GM23338 (cell line): Measurements from ENCODE around the gene SLC66A3. TPM values are rescaled to one million over a fixed set of nuclear protein-coding genes. Genes with fewer than 3 reads are reported as not detected.

Source experiments
- ATAC-seq: fragments of 200-7000 bp; cut with Tn5 transposase; 3 replicates; pipeline ENCODE4 v1.9.1; 2020
- DNase-seq: peaks from one replicate; pipeline ENCODE4 v3.0.0-alpha.2; 2015; ENCODE audit warnings: low spot score
- H2AFZ ChIP-seq: fragments of 200-600 bp; sonication (generic); 2 replicates; pipeline ENCODE4 v1.8.0; 2016; ENCODE audit warnings: antibody characterized with exemption, mild to moderate bottlenecking, moderate library complexity
- H3F3A ChIP-seq: fragments of 200-600 bp; sonication (generic); replicated peaks from 2 replicates; pipeline ENCODE4 v1.8.0; 2017; ENCODE audit warnings: antibody characterized with exemption, mixed run types, low read depth
- H3K27ac ChIP-seq: fragments of 200-600 bp; sonication (generic); 2 replicates; pipeline ENCODE4 v1.6.1; 2016; ENCODE audit warnings: low read depth
- H3K27me3 ChIP-seq: fragments of 200-600 bp; sonication (generic); 2 replicates; pipeline ENCODE4 v1.8.0; 2016; ENCODE audit warnings: mild to moderate bottlenecking, mixed run types, moderate library complexity; ENCODE audit not compliant: insufficient read depth
- H3K36me3 ChIP-seq: fragments of 200-600 bp; sonication (generic); 2 replicates; pipeline ENCODE4 v1.8.0; 2016; ENCODE audit warnings: mild to moderate bottlenecking; ENCODE audit not compliant: insufficient read depth
- H3K4me1 ChIP-seq: fragments of 200-600 bp; sonication (generic); 2 replicates; pipeline ENCODE4 v1.8.0; 2016; ENCODE audit warnings: mild to moderate bottlenecking, moderate library complexity; ENCODE audit not compliant: insufficient read depth
- H3K4me2 ChIP-seq: fragments of 200-600 bp; sonication (generic); 2 replicates; pipeline ENCODE4 v1.7.1; 2017; ENCODE audit warnings: mixed run types
- H3K4me3 ChIP-seq: fragments of 200-600 bp; sonication (generic); 2 replicates; pipeline ENCODE4 v1.6.1; 2016; ENCODE audit warnings: mixed run types
- H3K79me2 ChIP-seq: fragments of 200-600 bp; sonication (generic); replicated peaks from 2 replicates; pipeline ENCODE4 v1.8.0; 2017; ENCODE audit warnings: mild to moderate bottlenecking; ENCODE audit not compliant: insufficient read depth
- H3K9me2 ChIP-seq: fragments of 200-600 bp; sonication (generic); 2 replicates; pipeline ENCODE4 v1.8.0; 2017; ENCODE audit not compliant: insufficient read depth
- H4K20me1 ChIP-seq: fragments of 200-600 bp; sonication (generic); replicated peaks from 2 replicates; pipeline ENCODE4 v1.8.0; 2017; ENCODE audit warnings: mild to moderate bottlenecking; ENCODE audit not compliant: insufficient read depth
- H3K27ac Mint-ChIP-seq: 2 replicates; pipeline ENCODE4 v1.8.0; 2020; ENCODE audit warnings: inconsistent platforms, mild to moderate bottlenecking, moderate library complexity, mixed read lengths
- H3K27me3 Mint-ChIP-seq: 3 replicates; pipeline ENCODE4 v1.8.0; 2022; ENCODE audit warnings: low read depth, mild to moderate bottlenecking, moderate library complexity, mixed read lengths, inconsistent platforms; ENCODE audit not compliant: insufficient read depth, poor library complexity
- H3K36me3 Mint-ChIP-seq: 3 replicates; pipeline ENCODE4 v1.8.0; 2021; ENCODE audit warnings: low read depth, mild to moderate bottlenecking, inconsistent platforms, moderate library complexity, mixed read lengths
- H3K4me1 Mint-ChIP-seq: 3 replicates; pipeline ENCODE4 v1.8.0; 2020; ENCODE audit warnings: mild to moderate bottlenecking, inconsistent platforms, mixed read lengths
- H3K4me3 Mint-ChIP-seq: 3 replicates; pipeline ENCODE4 v1.8.0; 2021; ENCODE audit warnings: moderate library complexity, mild to moderate bottlenecking, inconsistent platforms, mixed read lengths
- H3K9me3 Mint-ChIP-seq: 3 replicates; pipeline ENCODE4 v1.8.0; 2020; ENCODE audit warnings: moderate library complexity, mild to moderate bottlenecking, inconsistent platforms, mixed read lengths
- EZH2phosphoT487 ChIP-seq: fragments of 200-600 bp; sonication (generic); IDR thresholded peaks from one replicate; pipeline ENCODE4 v1.8.1; 2018; ENCODE audit warnings: antibody characterized with exemption; ENCODE audit not compliant: unreplicated experiment
- JUNB ChIP-seq: IDR thresholded peaks from one replicate; pipeline ENCODE4 v1.6.1; 2016; ENCODE audit warnings: antibody characterized with exemption; ENCODE audit not compliant: unreplicated experiment
- NANOG ChIP-seq: IDR thresholded peaks from 2 replicates; pipeline ENCODE4 v1.6.1; 2016; ENCODE audit warnings: antibody characterized with exemption, borderline replicate concordance
- POLR2AphosphoS5 ChIP-seq: IDR thresholded peaks from 2 replicates; pipeline ENCODE4 v1.6.1; 2016; ENCODE audit warnings: antibody characterized with exemption, low read depth
- REST ChIP-seq: IDR thresholded peaks from one replicate; pipeline ENCODE4 v1.6.1; 2018; ENCODE audit warnings: antibody characterized with exemption; ENCODE audit not compliant: unreplicated experiment
- STAT1 ChIP-seq: IDR thresholded peaks from one replicate; pipeline ENCODE4 v1.6.1; 2016; ENCODE audit warnings: antibody characterized with exemption; ENCODE audit not compliant: unreplicated experiment
- ZNF114 ChIP-seq: fragments of 250-450 bp; sonication (Bioruptor Pico); IDR thresholded peaks from 2 replicates; pipeline ENCODE4 v1.5.0; 2020; ENCODE audit warnings: mild to moderate bottlenecking, moderate library complexity
- ZNF331 ChIP-seq: fragments of 250-450 bp; sonication (Bioruptor Pico); IDR thresholded peaks from 2 replicates; pipeline ENCODE4 v1.5.0; 2020; ENCODE audit warnings: low read depth, mild to moderate bottlenecking, moderate library complexity
- ZNF462 ChIP-seq: fragments of 250-450 bp; sonication (Bioruptor Pico); IDR thresholded peaks from 2 replicates; pipeline ENCODE4 v1.5.0; 2020; ENCODE audit warnings: mild to moderate bottlenecking, moderate library complexity
- polyA plus RNA-seq: library from polyadenylated mRNA; unstranded; fragments of >200 nt; fragmentation: Nextera tagmentation; extraction: Ambion mirVana; gene quantifications from 2 replicates; pipeline ENCODE4 v1.2.1, GENCODE V29; 2016
- total RNA-seq: library from RNA; depleted of rRNA; stranded (reverse); fragments of >200 nt; shearing (Covaris generic); gene quantifications from 2 replicates; pipeline ENCODE4 v1.2.3, GENCODE V29; 2014
- TF ChIP-seq, protein P1 (sequence below), 2 experiments: fragments of 200-600 bp in 1 of 2; sonication (generic) in 1 of 2; conservative IDR thresholded peaks; 2 replicates each; pipeline versions ENCODE4 v1.5.1 to v1.6.1; 2016 to 2017; ENCODE audit warnings: antibody characterized with exemption in 2 of 2, low read depth in 2 of 2, mild to moderate bottlenecking in 2 of 2, moderate library complexity in 1 of 2
- TF ChIP-seq, protein P2 (sequence below): IDR thresholded peaks from 2 replicates; pipeline ENCODE4 v1.6.1; 2016; ENCODE audit warnings: antibody characterized with exemption

SLC66A3 gene
- total and polyA plus RNA-seq, 2 experiments from 2014 or later: 13.7 to 18.4 TPM

DNA sequence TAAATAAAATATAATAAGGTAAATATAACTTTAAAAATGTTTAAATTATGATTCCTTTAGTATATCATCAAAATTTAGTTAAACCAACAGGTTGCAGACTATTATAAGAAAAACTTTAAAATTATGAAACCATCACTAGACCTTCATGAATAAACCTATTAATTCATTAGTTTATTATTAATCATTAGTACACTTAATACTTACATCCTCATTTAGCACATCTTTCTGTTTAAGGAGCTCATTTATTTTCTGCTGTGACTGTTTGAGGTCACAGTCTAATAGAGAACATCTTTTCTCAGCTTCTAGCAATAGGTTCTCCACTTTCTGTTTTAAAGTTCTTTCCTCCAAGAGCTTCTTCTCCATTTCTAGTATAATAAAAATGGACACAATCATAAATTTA, 52.8 kb downstream of the SLC66A3 start:
- no peak for TF ChIP-seq NANOG
- no peak for TF ChIP-seq EZH2phosphoT487
- no peak for TF ChIP-seq ZNF114 (CRISPR knock-in tag)
- TF ChIP-seq STAT1: no peak
- no peak for TF ChIP-seq JUNB
- TF ChIP-seq POLR2AphosphoS5: no peak
- TF ChIP-seq ZNF462 (CRISPR knock-in tag): no peak
- TF ChIP-seq REST: no peak
- TF ChIP-seq, protein P1, sequence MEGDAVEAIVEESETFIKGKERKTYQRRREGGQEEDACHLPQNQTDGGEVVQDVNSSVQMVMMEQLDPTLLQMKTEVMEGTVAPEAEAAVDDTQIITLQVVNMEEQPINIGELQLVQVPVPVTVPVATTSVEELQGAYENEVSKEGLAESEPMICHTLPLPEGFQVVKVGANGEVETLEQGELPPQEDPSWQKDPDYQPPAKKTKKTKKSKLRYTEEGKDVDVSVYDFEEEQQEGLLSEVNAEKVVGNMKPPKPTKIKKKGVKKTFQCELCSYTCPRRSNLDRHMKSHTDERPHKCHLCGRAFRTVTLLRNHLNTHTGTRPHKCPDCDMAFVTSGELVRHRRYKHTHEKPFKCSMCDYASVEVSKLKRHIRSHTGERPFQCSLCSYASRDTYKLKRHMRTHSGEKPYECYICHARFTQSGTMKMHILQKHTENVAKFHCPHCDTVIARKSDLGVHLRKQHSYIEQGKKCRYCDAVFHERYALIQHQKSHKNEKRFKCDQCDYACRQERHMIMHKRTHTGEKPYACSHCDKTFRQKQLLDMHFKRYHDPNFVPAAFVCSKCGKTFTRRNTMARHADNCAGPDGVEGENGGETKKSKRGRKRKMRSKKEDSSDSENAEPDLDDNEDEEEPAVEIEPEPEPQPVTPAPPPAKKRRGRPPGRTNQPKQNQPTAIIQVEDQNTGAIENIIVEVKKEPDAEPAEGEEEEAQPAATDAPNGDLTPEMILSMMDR (conservative IDR thresholded peaks at IDR 0.05; ENCODE audit: low read depth in 2 of 2): no peak
- no peak for TF ChIP-seq ZNF331 (CRISPR knock-in tag)
- TF ChIP-seq, protein P2, sequence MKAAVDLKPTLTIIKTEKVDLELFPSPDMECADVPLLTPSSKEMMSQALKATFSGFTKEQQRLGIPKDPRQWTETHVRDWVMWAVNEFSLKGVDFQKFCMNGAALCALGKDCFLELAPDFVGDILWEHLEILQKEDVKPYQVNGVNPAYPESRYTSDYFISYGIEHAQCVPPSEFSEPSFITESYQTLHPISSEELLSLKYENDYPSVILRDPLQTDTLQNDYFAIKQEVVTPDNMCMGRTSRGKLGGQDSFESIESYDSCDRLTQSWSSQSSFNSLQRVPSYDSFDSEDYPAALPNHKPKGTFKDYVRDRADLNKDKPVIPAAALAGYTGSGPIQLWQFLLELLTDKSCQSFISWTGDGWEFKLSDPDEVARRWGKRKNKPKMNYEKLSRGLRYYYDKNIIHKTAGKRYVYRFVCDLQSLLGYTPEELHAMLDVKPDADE: no peak
- Histone ChIP-seq H3K36me3 (no peaks in the 10 kb centered on the region), H4K20me1 (no peaks in the 10 kb centered on the region), H2AFZ (no peak overlapping the region), H3F3A (no peaks in the 10 kb centered on the region), H3K27me3 (no peaks in the 10 kb centered on the region), H3K9me2 (no peaks in the 10 kb centered on the region), H3K4me2 (no peak overlapping the region), H3K4me1 (no peaks in the 10 kb centered on the region), H3K79me2 (no peaks in the 10 kb centered on the region), H3K4me3 (no peak overlapping the region), H3K27ac (no peak overlapping the region)
- no peak for DNase-seq
- Mint-ChIP-seq H3K4me3 (no peak overlapping the region), H3K9me3 (no peaks in the 10 kb centered on the region), H3K36me3 (peaks cover 11% of the 10 kb centered on the region), H3K27ac (no peak overlapping the region), H3K27me3 (no peaks in the 10 kb centered on the region), H3K4me1 (no peaks in the 10 kb centered on the region)
- ATAC-seq: no peak
